T-helper 1 cell treated with Interleukin-12 subunit alpha and Interleukin-12 subunit beta and Interleukin-4 antibody, amounts not matched to agents 30 μg/mL and 1 μg/mL, for 36 hours (primary cell): ENCODE data around the gene ARHGAP24.

Experiments used
- H3K27ac Mint-ChIP-seq: one replicate; pipeline ENCODE4 v1.8.0; 2021; ENCODE audit warnings: mild to moderate bottlenecking, mixed read lengths
- H3K27me3 Mint-ChIP-seq: one replicate; pipeline ENCODE4 v1.8.0; 2021; ENCODE audit warnings: low read depth, mixed read lengths
- H3K36me3 Mint-ChIP-seq: one replicate; pipeline ENCODE4 v1.8.0; 2021; ENCODE audit warnings: low read depth, mixed read lengths
- H3K4me1 Mint-ChIP-seq: one replicate; pipeline ENCODE4 v1.8.0; 2021; ENCODE audit warnings: low read depth, mixed read lengths
- H3K4me3 Mint-ChIP-seq: one replicate; pipeline ENCODE4 v1.8.0; 2021; ENCODE audit warnings: mild to moderate bottlenecking, moderate library complexity, mixed read lengths
- H3K9me3 Mint-ChIP-seq: one replicate; pipeline ENCODE4 v1.8.0; 2021; ENCODE audit warnings: mixed read lengths

The ARHGAP24 gene

DNA sequence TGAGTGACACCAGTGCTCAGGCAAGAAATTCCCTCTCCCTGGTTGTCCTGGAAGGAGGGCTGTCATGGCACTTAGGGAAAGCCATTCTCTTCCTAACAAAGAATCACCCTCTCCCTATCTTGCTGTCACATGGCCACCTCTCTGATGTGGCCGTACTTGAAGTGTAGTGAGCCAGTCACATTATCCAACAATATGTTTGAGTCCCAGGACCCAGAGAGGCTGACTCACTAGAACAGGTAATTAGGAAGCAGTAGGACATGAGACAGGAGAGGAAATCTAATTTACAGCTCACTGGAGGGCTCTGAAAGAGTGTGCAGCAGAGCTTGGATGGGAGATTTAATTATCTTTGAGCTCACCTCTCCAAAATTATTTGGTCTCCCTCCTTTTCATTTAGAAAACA is 299.1 kb downstream of the ARHGAP24 start:
- Mint-ChIP-seq H3K9me3 (no peaks in the 10 kb centered on the region), H3K27me3 (no peaks in the 10 kb centered on the region), H3K4me3 (no peak overlapping the region), H3K27ac (no peak overlapping the region), H3K36me3 (no peaks in the 10 kb centered on the region), H3K4me1 (no peaks in the 10 kb centered on the region)

DNA sequence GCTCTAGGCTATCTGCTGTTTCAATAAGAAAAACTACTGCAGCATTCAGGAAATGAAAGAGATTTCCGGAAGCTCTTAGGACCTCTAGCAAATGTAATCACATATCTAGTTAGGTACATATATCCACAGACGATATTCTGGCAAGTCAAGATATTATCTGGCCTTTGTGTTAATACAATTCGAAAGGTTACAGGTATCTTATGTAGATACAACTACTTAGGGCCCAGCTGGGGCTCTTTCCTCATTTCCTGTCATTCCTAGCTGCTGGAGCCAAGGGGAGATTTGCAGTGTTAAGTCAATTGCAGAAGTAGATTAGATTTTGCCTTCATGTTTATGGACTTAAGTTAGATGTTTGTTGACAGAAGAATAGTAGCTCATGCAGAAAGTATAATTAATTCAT is 299.5 kb downstream of the ARHGAP24 start:
- Mint-ChIP-seq H3K36me3 (no peaks in the 10 kb centered on the region), H3K27me3 (no peaks in the 10 kb centered on the region), H3K27ac (no peak overlapping the region), H3K4me1 (no peaks in the 10 kb centered on the region), H3K4me3 (no peak overlapping the region), H3K9me3 (no peaks in the 10 kb centered on the region)

DNA sequence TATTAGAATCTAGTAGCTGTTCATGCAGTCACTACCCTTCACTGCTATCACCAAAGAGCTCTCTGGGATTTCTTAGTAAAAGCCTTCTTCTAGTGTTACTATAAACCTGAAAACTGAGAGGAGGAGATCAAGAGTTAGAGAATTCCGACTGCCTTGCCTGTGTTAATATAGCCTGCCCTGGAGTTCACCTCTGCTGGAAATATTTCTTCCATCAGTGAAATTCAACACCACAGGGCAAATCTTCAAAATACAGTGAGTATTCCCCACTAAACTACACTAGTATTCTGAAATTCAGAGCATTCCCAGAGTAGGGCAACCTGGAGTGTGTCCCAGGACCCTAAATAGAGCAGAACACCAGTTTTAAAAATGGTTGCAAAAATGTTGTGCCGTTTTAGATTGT is 301.1 kb downstream of the ARHGAP24 start:
- Mint-ChIP-seq H3K36me3 (no peaks in the 10 kb centered on the region), H3K9me3 (no peaks in the 10 kb centered on the region), H3K27ac (no peak overlapping the region), H3K4me1 (no peaks in the 10 kb centered on the region), H3K27me3 (no peaks in the 10 kb centered on the region), H3K4me3 (no peak overlapping the region)

DNA sequence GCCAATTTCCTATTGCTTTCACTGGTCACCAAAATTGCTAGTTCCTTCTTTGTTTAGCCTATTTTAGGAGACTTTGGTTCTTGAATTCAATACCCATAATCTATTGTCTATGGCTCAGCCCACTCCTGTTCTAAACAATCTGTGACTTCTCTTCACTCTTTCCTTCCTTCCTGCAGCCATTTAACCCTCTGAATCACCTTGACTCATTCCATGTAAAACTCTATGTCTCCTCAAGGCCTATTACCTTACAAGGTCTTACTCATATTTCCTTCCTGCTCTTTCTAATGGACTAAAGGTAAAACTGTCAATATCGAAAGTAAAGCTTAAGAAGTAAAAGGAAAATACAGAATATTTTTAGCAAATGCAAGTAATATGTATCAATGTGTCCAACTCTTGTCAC is 301.6 kb downstream of the ARHGAP24 start:
- H3K27ac Mint-ChIP-seq: no peak overlapping the region
- H3K36me3 Mint-ChIP-seq: no peaks in the 10 kb centered on the region
- no peaks in the 10 kb centered on the region for H3K9me3 Mint-ChIP-seq
- no peaks in the 10 kb centered on the region for H3K27me3 Mint-ChIP-seq
- H3K4me1 Mint-ChIP-seq: no peaks in the 10 kb centered on the region
- no peak overlapping the region for H3K4me3 Mint-ChIP-seq

DNA sequence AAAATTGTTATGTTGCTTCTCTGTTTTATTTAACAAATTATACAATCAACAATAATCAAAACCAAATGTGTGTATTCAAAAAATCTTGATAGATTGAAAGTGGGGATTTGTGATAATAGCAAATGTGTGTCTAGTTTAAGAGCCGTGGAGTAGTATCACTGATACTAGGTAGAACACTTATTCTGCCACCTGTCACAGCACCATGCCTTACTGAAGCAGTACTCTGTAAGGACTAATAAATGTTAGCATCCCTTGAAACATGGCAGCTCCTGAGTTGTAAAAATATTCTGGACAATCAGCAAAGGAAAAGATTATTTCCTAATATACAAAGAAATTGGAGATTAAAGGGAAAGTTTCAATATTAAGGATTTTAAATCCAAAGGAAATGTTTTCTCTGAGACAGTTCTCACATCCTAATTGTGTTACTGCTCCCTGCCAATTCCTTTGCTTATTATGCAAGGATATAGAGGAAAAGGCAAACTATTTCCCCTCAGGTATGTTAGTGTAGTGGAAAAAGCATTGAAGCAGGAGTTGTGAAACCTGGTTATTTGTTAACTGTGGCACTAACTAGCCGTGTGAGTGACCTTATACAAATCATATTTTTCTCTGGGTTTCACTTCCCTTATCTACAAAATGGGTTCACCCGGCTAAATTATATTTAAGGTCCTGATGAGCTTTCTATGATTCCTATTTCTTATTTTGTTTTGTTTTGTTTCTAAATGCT is 303.1 kb downstream of the ARHGAP24 start:
- no peak overlapping the region for H3K27ac Mint-ChIP-seq
- no peaks in the 10 kb centered on the region for H3K9me3 Mint-ChIP-seq
- no peak overlapping the region for H3K4me3 Mint-ChIP-seq
- no peaks in the 10 kb centered on the region for H3K36me3 Mint-ChIP-seq
- no peaks in the 10 kb centered on the region for H3K4me1 Mint-ChIP-seq
- no peaks in the 10 kb centered on the region for H3K27me3 Mint-ChIP-seq

DNA sequence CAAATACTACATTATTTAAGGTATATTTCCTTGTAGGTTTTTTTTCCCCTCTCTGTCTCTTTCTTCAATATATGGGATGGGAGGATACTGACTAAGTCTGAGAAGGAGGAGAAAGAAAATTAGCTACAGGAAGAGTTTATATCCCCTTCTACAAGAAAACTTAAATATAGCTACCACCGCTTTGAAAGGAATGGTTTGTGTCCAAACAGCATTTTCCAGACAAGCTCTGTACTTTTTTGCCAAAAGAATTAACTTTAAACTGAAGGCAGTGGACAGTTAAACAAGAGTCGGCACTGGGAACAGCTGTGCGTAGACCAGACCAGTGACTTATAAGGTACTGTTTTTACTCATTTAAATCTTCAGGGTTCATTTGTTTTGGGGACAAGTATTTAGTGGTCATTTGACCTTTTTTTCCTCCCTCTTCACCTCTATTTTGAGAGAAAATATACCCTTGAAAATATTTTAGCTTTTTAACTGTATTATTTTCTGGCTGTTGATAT is 303.7 kb downstream of the ARHGAP24 start:
- Mint-ChIP-seq H3K36me3 (no peaks in the 10 kb centered on the region), H3K9me3 (no peaks in the 10 kb centered on the region), H3K27ac (no peak overlapping the region), H3K4me3 (no peak overlapping the region), H3K4me1 (no peaks in the 10 kb centered on the region), H3K27me3 (no peaks in the 10 kb centered on the region)

DNA sequence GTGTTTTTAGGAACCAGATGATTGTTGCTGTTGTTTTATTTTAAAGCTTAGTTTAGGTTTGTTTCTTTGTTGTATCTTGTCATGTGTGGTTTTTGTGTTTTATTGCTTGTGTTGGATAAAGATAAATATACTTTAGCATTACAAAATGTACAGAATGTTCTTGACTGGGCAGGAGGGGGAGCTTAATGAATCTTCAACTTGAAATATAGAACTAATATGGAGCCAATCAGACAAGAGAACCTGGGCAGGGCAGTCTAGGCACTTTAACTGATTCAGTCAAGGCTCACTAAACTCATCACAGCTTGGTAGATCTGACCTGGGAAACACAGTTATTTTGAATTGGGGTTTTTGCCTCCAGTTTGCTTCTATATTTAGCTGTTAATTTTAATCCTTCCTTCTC is 304.2 kb downstream of the ARHGAP24 start:
- H3K9me3 Mint-ChIP-seq: no peaks in the 10 kb centered on the region
- H3K27me3 Mint-ChIP-seq: no peaks in the 10 kb centered on the region
- H3K27ac Mint-ChIP-seq: no peak overlapping the region
- H3K4me3 Mint-ChIP-seq: no peak overlapping the region
- H3K4me1 Mint-ChIP-seq: no peaks in the 10 kb centered on the region
- H3K36me3 Mint-ChIP-seq: no peaks in the 10 kb centered on the region

DNA sequence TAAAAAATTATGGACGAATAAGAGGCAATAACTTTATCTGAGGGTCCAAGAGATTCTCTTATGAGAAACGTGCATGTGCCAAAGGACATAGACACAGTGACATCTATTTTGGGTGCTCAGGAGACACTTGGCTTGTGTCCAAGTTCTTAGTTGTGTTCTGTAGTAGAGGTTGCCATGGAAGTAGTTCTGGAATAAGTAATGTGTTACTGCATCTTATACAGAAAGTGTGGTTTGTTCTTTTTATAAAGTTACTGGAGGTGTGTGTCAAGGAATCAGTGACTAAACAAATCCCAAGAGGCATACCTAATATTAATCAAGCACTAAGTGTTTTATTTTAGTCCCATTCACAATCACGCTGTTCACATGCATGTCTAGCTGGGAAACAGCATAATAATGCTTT is 305.7 kb downstream of the ARHGAP24 start:
- H3K27ac Mint-ChIP-seq: no peak overlapping the region
- H3K9me3 Mint-ChIP-seq: no peaks in the 10 kb centered on the region
- H3K4me3 Mint-ChIP-seq: no peak overlapping the region
- H3K36me3 Mint-ChIP-seq: no peaks in the 10 kb centered on the region
- no peaks in the 10 kb centered on the region for H3K4me1 Mint-ChIP-seq
- H3K27me3 Mint-ChIP-seq: no peaks in the 10 kb centered on the region

DNA sequence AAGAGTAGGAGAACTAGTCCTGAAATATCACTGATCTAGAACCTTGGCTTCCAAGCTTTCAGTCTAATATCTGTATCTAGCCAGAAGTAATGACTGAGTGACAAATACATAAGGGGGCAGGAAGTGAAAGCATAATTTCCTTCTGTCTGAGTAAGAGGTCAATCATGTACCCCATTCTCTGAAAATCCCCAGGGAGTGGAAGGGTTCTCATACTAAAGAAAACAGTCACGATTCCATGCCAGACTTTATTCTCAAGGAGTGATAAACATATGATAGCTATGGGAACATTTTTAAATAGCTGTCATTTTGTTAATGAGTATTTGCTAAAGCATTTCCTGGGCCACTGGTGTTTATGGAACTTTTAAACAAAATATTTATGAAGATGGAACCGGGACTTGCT is 308.5 kb downstream of the ARHGAP24 start:
- Mint-ChIP-seq H3K36me3 (no peaks in the 10 kb centered on the region), H3K27ac (no peak overlapping the region), H3K9me3 (no peaks in the 10 kb centered on the region), H3K27me3 (no peaks in the 10 kb centered on the region), H3K4me3 (no peak overlapping the region), H3K4me1 (no peaks in the 10 kb centered on the region)

DNA sequence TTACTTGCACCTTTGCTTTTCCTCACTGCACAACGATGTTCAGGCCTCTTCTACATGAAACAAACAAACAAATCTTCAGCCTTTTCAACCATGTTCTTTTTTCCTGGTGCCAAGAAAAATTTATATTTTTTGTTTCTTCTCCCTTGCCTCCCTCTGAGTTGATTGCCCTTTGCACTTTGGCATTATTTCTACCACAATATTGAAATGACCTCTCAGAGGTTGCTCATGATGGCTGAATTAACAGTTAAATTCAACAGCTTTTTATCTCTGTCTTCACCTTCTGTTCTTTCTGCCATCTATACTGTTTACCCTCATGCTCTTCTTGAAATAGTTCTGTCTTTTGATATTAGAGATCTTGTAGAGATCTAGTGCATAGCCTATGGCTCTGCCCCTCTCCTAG is 308.9 kb downstream of the ARHGAP24 start:
- Mint-ChIP-seq H3K4me3 (no peak overlapping the region), H3K36me3 (no peaks in the 10 kb centered on the region), H3K27ac (no peak overlapping the region), H3K4me1 (no peaks in the 10 kb centered on the region), H3K27me3 (no peaks in the 10 kb centered on the region), H3K9me3 (no peaks in the 10 kb centered on the region)

DNA sequence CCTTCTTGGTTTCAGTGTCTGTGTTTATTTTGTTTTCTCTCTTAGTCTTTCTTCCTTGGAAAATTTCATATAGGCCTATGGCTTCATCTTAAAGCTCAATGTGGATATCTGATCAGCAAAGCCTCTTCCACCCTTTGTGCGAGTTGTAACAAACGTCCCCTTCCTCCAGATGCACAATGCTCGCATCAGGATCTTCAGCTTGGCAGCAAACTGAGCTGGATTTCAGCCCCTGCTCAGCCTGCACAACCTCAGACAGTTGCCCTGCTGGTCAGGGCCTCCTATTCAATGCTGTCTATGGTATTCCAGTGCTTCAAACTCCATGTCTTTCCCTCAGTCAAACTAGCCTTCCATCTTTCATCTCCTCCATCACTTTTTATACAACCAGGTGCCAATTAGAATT is 309.4 kb downstream of the ARHGAP24 start:
- no peaks in the 10 kb centered on the region for H3K9me3 Mint-ChIP-seq
- no peak overlapping the region for H3K4me3 Mint-ChIP-seq
- H3K36me3 Mint-ChIP-seq: no peaks in the 10 kb centered on the region
- no peak overlapping the region for H3K27ac Mint-ChIP-seq
- no peaks in the 10 kb centered on the region for H3K27me3 Mint-ChIP-seq
- no peaks in the 10 kb centered on the region for H3K4me1 Mint-ChIP-seq

DNA sequence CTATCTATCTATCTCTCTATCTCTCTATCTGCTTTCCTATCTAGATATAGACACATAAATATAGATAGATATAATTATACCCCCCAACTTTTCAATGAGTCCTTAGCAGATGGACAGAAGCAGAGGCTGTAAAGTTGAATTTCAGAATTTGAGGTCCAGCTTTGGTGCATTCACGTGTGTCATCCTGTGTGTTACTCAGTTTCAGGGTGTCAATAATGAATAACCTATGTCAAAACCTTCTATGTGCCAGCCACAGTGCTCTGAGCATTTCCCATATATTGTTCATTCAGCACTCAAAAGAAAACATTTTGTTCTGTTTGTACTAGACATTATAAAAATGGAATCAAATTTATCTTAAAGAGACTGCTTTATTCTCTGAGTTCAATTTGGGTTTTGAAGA is 310.0 kb downstream of the ARHGAP24 start:
- Mint-ChIP-seq H3K4me3 (no peak overlapping the region), H3K4me1 (no peaks in the 10 kb centered on the region), H3K27me3 (no peaks in the 10 kb centered on the region), H3K27ac (no peak overlapping the region), H3K9me3 (no peaks in the 10 kb centered on the region), H3K36me3 (no peaks in the 10 kb centered on the region)

DNA sequence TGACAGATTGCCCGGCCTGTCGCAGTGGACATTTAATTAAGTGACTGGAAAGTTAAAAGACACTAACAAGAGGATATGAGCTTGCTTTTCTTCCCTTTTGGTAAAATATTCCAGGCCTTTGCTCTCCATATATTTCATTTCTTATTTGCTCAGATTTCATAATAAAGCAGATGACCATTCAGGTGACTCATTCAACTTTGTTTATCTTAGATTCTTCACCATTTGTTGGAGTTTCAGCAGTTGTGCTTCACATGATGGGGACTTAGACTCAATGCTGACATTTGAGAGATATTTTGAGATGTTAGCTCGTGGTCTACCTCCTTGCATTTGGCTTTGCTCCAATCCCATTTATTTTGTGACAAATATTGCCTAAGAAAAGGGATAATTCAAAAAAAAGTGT is 312.2 kb downstream of the ARHGAP24 start:
- no peaks in the 10 kb centered on the region for H3K9me3 Mint-ChIP-seq
- no peak overlapping the region for H3K27ac Mint-ChIP-seq
- H3K27me3 Mint-ChIP-seq: no peaks in the 10 kb centered on the region
- H3K36me3 Mint-ChIP-seq: no peaks in the 10 kb centered on the region
- no peak overlapping the region for H3K4me3 Mint-ChIP-seq
- H3K4me1 Mint-ChIP-seq: no peaks in the 10 kb centered on the region

DNA sequence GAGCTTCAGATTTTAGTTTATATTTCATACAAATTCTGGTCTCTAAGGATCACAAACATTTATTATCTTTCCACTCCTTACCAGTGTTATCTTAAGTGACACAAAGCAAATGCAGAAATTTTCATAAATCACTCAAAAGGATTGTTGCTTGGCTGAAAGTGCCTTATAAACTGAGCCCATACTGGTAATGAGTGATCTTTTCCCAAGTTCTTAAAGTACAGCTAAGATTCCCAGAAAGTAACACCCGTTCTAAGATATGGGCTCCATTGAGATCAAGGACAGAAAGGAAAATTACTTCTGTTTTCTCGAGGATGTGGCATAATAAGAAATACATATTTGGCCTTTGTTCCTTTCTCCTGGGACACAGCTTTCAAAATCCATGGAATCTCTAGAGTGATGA is 313.7 kb downstream of the ARHGAP24 start:
- Mint-ChIP-seq H3K27ac (no peak overlapping the region), H3K4me1 (no peaks in the 10 kb centered on the region), H3K27me3 (no peaks in the 10 kb centered on the region), H3K9me3 (no peaks in the 10 kb centered on the region), H3K4me3 (no peak overlapping the region), H3K36me3 (no peaks in the 10 kb centered on the region)

DNA sequence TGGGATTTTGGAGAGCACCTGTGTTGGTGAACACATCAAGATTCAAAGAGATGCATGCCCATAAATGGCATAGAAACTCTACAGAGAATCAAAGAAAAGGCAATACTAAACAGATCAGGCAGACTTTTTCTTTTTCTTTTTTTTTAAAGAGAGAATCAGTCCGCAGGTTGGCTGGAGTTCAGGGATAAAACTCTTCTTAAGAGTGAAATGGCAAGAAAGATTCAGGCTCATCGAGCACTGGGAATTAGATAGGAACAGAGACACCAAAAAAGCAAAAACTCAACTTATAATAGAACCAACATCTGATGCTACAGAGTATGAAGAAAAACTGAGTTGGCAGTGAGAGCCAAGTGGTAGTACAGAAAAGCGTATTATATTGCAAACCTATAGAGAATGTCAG is 314.3 kb downstream of the ARHGAP24 start:
- no peak overlapping the region for H3K27ac Mint-ChIP-seq
- no peaks in the 10 kb centered on the region for H3K9me3 Mint-ChIP-seq
- no peaks in the 10 kb centered on the region for H3K36me3 Mint-ChIP-seq
- H3K4me1 Mint-ChIP-seq: no peaks in the 10 kb centered on the region
- no peak overlapping the region for H3K4me3 Mint-ChIP-seq
- no peaks in the 10 kb centered on the region for H3K27me3 Mint-ChIP-seq

DNA sequence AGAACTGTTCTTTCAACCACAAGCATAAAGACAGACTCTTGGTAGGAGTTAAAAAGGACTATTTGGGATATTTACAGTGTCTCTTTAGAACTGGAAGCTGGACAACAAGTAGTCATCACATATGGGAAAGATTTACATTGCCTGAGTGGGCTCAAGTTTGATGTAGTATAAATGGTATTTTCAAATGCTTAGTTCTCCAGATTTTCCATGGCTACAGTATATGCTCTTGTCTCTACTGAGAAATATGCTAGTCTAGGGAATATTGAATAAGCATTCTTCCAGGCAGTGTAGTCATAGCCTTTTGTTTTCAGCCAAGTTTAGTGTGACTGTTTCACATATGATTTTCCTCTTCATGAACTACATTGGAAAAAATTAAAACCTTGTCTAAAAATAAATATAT is 315.6 kb downstream of the ARHGAP24 start:
- Mint-ChIP-seq H3K9me3 (no peaks in the 10 kb centered on the region), H3K27me3 (no peaks in the 10 kb centered on the region), H3K4me1 (no peaks in the 10 kb centered on the region), H3K27ac (no peak overlapping the region), H3K36me3 (no peaks in the 10 kb centered on the region), H3K4me3 (no peak overlapping the region)
